Left ventricle myocardium inferior (tissue), 1 donor: ENCODE measurements around the gene DNAI4. TPM values are rescaled to one million over a fixed set of nuclear protein-coding genes. Genes with fewer than 3 reads are reported as not detected.

ENCODE experiments used
- DNase-seq: peaks from one replicate; pipeline ENCODE4 v3.0.0-alpha.2; 2020
- H3K27ac ChIP-seq: fragments of 200-600 bp; replicated peaks from 2 replicates; pipeline ENCODE4 v1.8.0; 2021
- H3K27me3 ChIP-seq: fragments of 200-600 bp; 2 replicates; pipeline ENCODE4 v1.8.0; 2021; ENCODE audit warnings: low read depth
- H3K36me3 ChIP-seq: fragments of 200-600 bp; 2 replicates; pipeline ENCODE4 v1.8.0; 2021
- H3K4me1 ChIP-seq: fragments of 200-600 bp; 2 replicates; pipeline ENCODE4 v1.8.0; 2021
- H3K4me3 ChIP-seq: fragments of 200-600 bp; 2 replicates; pipeline ENCODE4 v1.8.0; 2021; ENCODE audit warnings: mild to moderate bottlenecking, moderate library complexity
- H3K9me3 ChIP-seq: fragments of 200-600 bp; replicated peaks from 2 replicates; pipeline ENCODE4 v1.8.0; 2021
- intact Hi-C: fragments of 100-400 bp; cut with micrococcal nuclease; formaldehyde crosslinking; loops from one replicate; pipeline ENCODE4 v1.11.0; 2022
- total RNA-seq: library from RNA; stranded (reverse); fragmentation: NEBNext Ultra II Directional; extraction: Animal tissue kit (Norgen Biotek cat#: 25700); gene quantifications from one replicate; pipeline ENCODE4 v1.2.1, GENCODE V29; 2021
- TF ChIP-seq, protein P1 (sequence below): fragments of 200-600 bp; IDR thresholded peaks from 2 replicates; pipeline ENCODE4 v1.8.0; 2021; ENCODE audit warnings: antibody characterized with exemption, mild to moderate bottlenecking, borderline replicate concordance
- donor health status: DM: no; HTN: yes; CAD: no; lungs with severe emphysema.

The DNAI4 gene
- total RNA-seq, 1 donor from 2014 or later = 17.9 TPM

DNA sequence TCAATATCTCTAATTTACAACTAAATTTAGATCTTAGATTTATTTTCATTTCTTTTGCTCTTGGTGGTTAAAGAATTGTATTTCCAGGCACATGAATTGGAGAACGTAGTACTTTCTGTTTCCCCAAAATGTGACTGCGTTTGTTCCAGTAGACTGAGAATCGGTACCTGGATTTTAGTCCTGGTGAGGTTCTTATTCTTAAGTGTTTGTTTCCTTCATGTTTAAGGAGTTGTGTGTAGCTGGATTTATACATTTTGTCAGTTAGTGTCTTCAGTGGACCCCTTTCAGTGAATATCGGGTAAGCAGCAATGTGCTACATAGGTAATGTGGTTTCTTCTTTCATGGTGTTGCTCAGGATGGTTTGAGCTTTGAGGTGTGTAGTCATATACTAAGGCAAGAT lies 6.9 kb upstream of the DNAI4 start:
- DNase-seq = no peak
- peaks cover 78% of the 10 kb centered on the region for H3K4me1 ChIP-seq
- peak overlapping the region; percentile 83 for H3K4me3 ChIP-seq
- no peaks in the 10 kb centered on the region for H3K27me3 ChIP-seq
- intact Hi-C loops = no loop called here
- H3K36me3 ChIP-seq = peaks cover 5% of the 10 kb centered on the region
- TF ChIP-seq, protein P1, sequence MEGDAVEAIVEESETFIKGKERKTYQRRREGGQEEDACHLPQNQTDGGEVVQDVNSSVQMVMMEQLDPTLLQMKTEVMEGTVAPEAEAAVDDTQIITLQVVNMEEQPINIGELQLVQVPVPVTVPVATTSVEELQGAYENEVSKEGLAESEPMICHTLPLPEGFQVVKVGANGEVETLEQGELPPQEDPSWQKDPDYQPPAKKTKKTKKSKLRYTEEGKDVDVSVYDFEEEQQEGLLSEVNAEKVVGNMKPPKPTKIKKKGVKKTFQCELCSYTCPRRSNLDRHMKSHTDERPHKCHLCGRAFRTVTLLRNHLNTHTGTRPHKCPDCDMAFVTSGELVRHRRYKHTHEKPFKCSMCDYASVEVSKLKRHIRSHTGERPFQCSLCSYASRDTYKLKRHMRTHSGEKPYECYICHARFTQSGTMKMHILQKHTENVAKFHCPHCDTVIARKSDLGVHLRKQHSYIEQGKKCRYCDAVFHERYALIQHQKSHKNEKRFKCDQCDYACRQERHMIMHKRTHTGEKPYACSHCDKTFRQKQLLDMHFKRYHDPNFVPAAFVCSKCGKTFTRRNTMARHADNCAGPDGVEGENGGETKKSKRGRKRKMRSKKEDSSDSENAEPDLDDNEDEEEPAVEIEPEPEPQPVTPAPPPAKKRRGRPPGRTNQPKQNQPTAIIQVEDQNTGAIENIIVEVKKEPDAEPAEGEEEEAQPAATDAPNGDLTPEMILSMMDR = no peak
- peak overlapping the region; percentile 95 for H3K27ac ChIP-seq
- no peaks in the 10 kb centered on the region for H3K9me3 ChIP-seq

DNA sequence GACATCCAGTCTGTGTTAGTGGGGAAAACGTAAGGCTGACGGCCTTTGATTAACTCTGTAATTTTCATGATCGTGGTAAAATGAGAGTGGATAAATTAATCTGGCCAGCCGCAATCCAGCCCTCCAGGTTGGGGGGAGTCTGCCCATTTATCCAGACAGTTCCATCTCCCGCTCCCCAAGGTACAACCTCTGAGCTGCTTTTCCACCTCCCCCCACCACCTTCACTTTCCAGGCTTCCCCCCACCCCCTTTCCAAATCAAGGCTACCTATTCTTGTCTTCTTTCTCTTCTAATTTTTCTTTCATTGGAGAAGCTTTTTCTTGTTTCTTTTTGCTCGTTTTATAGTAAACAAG lies 6.1 kb upstream of the DNAI4 start:
- peaks cover 5% of the 10 kb centered on the region for H3K36me3 ChIP-seq
- no peaks in the 10 kb centered on the region for H3K9me3 ChIP-seq
- intact Hi-C loops = no loop called here
- peaks cover 80% of the 10 kb centered on the region for H3K4me1 ChIP-seq
- no peak for DNase-seq
- peak overlapping the region; percentile 95 for H3K27ac ChIP-seq
- TF ChIP-seq, protein P1 = no peak
- peak overlapping the region; percentile 83 for H3K4me3 ChIP-seq
- no peaks in the 10 kb centered on the region for H3K27me3 ChIP-seq

DNA sequence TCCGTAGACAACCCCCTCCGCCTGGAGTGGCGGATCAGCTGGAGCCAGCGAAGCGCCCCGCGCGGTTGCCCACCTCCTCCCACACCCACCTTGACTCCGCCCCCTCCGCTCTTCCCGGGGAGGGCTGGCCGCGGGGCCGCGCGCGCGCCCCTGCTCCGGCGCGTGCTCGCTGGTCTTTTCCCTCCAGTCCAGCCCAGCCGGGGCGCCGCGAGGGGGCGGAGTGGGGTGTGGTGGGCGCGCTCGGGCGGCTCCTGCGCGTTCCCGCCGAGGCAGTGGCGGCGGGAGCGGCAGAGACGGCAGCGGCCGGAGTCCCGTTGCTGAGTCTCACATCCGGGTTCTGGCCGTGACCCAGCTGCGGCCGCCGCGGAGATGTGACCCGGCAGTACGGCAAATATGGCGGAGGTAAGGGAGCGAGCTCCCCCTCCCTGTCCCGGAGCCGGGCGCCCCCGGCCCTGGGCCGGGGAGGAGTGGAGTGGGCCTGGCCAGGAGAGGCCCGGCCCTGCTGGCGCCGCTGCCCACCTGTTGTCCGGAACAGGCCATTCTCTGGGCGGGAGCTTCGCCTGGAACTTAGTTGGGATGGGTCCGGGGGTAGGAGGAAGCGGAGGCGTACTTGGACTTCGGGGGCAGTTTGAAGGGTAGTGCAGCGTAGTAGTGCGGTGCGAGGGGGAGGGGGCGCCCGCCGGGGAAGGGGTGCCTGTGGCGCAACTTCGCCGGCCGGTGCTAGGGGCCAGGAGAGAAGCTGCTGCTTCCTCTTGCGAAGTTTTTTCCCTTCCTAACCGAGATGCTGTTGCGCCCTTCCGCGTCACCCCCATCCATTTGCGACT lies 5.6 kb upstream of the DNAI4 start:
- peak; percentile 96 for DNase-seq
- intact Hi-C loops = no loop called here
- TF ChIP-seq, protein P1 = peak; percentile 60
- Histone ChIP-seq H3K4me1 (peaks cover 79% of the 10 kb centered on the region), H3K9me3 (no peaks in the 10 kb centered on the region), H3K27me3 (no peaks in the 10 kb centered on the region), H3K27ac (peak overlapping the region; percentile 95), H3K36me3 (peaks cover 5% of the 10 kb centered on the region), H3K4me3 (peak overlapping the region; percentile 83)

DNA sequence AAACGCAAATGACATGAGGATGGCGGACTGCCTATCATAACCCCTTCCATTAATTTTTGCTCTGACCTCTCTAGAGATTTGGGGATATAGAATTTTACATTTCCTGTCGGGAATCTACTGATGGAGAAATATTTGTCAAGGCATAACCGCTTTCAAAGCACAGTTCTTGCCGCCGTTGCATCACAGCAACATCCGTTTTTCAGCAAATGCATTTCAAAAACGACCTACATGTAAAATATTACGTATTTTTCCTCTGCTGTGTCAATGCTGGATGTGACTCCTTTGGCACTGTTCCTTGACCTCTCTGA lies 5.0 kb upstream of the DNAI4 start:
- H3K27me3 ChIP-seq = no peaks in the 10 kb centered on the region
- intact Hi-C loops = no loop called here
- peak overlapping the region; percentile 83 for H3K4me3 ChIP-seq
- DNase-seq = no peak
- peaks cover 74% of the 10 kb centered on the region for H3K4me1 ChIP-seq
- peak overlapping the region; percentile 95 for H3K27ac ChIP-seq
- no peaks in the 10 kb centered on the region for H3K9me3 ChIP-seq
- TF ChIP-seq, protein P1 = no peak
- peaks cover 5% of the 10 kb centered on the region for H3K36me3 ChIP-seq

DNA sequence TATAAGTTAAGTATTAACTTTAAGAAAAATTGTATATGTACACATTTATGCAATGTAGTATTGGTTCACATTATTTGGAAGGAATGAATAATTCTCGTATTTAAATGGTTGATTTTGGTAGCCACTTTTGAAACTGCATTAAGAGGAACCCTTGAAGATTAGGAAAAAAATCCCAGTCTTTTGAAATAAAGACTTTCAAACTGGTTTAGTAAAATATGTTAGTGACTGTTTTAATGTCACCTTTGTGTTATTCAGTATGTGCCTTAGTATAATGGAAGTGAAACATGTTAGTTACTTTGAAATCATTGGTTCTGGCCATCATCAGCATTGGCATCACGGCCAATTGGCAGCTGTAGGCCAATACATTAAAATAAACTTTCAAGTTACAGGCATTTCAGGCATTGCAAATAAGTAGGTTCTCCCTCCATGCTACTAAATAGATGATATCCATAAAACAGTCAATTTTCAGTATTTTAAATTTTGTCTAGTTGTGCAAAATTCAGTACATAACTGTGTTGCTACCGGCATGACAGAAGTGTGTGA lies 4.6 kb upstream of the DNAI4 start:
- no peak for DNase-seq

More for the DNA sequence above, 4.6 kb upstream of the DNAI4 start:
- Histone ChIP-seq H3K36me3 (peaks cover 5% of the 10 kb centered on the region), H3K27ac (peak overlapping the region; percentile 95), H3K27me3 (no peaks in the 10 kb centered on the region), H3K4me1 (peaks cover 72% of the 10 kb centered on the region), H3K4me3 (peak overlapping the region; percentile 83), H3K9me3 (no peaks in the 10 kb centered on the region)
- intact Hi-C loops = no loop called here
- TF ChIP-seq, protein P1 = no peak
